Measurements from ENCODE around the gene SLC26A2.
"Not testable (repeated sequence)": the region's sequence is repeated elsewhere in the genome, so short reads cannot be mapped to it uniquely, and the experiment has no call there.

Gene SLC26A2

DNA sequence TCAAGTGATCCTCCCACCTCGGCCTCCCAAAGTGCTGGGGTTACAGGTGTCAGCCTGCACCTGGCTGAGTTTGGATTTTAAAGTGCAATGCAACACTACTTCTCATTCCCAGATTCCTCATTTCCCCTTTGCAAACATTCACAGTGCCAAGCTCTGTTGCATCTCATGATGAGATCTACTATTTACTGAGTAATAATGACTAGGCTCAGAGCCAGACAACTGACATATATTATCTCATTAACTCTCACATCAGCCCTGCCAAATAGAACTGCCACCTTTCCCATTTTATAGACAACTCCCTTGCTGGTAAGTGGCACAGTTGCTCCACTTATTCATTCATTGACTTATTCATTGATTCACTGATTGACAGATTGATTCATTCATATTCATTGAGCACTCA lies 22.9 kb upstream of the SLC26A2 start:
- DNase-seq = no peak

DNA sequence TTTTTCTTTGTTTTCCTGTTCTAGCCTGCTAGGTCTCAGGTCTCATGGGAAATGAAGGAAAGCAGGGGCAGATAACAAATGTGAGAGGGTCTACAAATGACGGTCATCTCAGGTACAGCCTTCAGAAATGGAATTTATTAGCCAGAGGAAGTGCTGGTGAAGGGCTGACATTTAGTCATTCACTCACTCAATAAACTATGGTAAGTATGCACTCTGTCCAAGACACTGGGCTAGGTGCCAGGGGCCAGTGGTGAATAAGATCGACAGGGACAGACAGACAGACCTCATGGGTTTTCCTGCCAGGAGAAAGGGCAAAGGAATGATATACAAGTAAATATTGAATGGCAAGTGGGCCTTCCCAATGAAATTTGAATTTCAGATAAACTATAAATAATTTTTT lies 22.3 kb upstream of the SLC26A2 start:
- no peak for DNase-seq

DNA sequence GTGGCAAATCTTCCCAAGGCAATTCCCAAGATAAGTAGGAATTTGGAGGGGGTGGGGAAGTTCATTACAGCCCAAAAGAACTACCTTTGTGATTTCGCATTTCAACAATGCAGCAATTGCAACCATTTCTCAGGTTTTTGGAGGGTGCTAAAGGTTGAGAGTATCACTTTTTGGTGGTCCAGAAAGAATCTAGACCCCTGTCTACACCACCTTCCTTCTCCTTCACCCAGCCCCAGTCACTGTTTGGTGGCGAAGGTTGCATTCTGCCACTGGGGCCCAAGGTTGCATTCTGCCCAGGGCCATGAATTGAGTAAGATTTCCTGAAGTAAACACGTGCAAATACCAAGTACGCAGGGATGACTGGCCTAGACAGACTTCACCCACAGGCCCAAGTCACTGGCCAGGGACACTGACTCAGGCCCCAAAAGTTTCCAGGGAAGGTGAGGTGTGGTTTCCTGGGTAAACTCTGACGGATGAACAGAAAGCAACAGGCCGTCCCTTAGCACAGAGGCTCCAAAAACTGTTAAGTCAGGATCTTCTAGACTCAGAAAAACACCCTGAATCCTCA lies 21.7 kb upstream of the SLC26A2 start:
- no peak for DNase-seq

DNA sequence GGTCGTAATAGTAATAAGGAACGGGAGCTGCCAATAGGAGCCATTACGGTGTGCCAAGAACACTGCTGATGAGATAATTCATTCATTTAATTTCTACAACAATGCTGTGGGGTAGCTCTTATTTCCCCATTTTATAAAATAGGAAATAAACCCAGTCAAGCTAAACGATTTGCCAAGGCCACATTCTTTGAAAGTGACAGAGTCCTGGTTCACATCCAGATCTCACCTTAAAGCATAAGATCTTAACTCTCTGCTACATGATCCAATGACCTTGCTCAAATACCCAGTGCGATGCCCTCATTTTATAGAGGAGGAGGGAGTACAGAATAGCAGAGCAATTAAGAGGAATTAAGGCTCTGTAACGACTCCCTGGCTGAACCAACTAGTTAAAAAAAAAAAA lies 21.0 kb upstream of the SLC26A2 start:
- no peak for DNase-seq

DNA sequence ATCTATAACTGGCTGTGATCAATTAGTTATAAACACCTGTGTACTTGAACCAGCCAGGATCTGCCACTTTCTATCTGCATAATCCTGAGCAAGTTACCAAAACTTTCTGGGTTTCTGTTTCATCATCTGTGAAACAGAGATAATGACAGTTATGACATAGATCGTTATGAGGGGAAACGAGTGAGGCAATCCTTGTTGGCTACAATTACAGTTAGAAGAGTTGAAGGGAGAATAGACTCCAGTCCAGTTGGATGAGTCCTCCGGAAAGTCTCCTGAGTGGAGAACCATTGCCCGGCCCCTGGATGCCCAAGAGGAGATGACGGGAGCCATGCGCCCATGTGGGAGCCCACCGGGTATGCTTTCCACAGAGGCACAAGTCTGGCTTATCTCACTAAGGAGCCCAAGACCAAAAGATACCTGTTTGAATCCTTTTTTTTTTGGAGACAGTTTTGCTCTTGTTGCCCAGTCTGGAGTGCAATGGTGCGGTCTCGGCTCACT lies 20.4 kb upstream of the SLC26A2 start:
- no peak for DNase-seq

DNA sequence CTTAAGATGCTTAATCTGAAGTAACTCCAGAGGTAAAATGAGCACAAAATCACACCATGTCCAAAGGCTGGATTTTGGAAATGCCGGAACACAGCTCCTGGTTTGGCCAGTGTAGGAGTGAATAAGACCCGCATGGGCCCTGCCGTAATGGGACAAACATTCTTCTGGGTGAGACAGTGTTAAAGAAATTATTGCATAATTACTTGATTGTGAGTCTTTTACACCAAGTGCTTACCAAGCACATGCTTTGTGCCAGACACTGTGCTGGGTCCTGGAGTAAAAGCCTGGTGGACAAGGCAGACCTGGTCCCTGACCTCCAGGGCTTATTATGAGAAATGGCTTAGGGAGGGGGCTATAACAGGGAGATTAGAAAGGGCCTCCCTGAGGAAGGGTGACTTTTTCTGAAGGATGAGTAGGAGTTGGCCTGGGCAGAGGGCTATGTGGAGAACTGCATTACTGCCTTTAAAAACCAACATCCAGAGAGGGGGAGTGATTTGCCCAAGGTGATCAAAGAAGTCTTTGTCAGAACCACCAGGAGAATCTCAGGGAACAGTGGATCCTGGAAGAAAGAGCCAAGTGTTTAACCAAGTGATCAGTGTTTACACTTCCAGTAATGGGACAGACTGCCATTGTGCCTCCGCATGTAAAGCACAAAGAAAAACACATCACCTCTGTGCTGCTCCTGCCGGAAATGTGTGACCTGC lies 19.5 kb upstream of the SLC26A2 start:
- no peak for DNase-seq

DNA sequence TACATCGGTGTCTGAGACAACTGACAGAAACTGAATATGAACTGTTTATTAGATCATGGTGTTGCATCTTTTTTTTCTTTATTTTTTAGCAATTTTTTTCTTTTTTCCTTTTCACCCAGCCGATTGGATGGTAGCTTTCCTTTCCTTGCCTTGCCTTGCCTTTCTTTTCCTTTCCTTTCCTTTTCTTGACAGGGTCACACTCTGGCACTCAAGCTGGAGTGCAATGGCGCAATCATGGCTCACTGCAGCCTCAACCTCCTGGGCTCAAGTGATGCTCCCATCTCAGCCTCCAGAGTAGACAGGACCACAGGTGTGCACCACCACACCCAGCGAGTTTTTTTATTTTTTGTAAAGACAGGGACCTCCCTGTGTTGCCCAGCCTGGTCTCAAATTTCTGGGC lies 18.8 kb upstream of the SLC26A2 start:
- DNase-seq = no peak

DNA sequence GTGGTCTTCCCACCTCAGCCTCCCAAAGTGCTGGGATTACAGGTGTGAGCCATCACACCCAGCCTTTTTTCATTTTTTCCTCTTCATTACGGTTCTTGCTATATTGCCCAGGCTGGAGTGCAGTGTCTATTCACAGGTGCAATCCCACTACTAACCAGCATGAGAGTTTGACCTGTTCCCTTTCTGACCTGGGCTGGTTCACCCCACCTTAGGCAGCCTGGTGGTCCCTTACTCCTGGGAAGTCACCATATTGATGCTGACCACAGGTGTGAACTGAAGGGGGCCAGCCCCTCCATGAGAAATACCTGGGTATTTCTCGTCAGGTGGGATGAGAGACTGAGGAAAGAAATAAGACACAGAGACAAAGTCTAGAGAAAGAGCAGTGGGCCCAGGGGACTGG lies 18.4 kb upstream of the SLC26A2 start:
- DNase-seq = no peak

DNA sequence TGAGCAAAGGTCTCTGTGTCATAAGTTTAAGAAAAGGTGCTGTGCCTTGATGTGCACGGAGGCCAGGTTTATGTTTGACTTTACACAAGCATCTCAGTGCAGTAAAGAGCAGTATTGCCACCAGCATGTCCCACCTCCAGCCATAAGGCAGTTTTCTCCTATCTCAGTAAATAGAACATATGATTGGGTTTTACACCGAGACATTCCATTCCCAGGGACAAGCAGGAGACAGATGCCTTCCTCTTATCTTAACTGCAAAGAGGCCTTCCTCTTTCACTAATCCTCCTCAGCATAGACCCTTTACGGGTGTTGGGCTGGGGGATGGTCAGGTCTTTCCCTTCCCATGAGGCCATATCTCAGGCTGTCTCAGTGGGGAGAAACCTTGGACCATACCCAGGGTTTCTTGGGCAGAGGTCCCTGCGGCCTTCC lies 17.8 kb upstream of the SLC26A2 start:
- not testable (repeated sequence) for DNase-seq

DNA sequence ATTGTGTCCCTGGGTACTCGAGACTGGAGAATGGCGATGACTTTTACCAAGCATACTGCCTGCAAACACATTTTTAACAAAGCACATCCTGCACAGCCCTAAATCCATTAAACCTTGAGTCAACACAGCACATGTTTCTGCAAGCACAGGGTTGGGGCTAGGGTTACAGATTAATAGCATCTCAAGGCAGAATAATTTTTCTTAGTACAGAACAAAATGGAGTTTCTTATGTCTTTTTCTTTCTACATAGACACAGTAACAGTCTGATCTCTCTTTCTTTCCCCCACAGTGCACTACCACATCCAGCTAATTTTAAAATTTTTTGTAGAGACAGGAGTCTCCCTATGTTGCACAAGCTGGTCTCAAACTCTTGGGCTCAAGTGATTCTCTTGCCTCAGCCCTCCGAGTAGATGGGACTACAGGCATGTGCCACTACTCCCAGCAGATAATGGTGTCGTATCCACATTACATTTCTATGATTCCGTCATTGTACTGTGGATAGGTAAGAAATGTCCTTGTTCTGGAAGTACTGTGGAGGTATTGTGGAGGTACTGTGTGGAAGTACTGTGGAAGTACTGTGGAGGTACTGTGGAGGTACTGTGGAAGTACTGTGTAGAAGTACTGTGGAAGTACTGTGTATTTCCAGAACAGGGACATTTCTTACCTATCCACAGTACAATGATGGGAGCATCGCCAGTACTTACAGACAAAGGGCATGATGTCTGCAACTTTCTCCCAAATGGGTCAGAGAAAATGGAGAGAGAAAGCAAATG lies 17.2 kb upstream of the SLC26A2 start:
- not testable (repeated sequence) for DNase-seq

DNA sequence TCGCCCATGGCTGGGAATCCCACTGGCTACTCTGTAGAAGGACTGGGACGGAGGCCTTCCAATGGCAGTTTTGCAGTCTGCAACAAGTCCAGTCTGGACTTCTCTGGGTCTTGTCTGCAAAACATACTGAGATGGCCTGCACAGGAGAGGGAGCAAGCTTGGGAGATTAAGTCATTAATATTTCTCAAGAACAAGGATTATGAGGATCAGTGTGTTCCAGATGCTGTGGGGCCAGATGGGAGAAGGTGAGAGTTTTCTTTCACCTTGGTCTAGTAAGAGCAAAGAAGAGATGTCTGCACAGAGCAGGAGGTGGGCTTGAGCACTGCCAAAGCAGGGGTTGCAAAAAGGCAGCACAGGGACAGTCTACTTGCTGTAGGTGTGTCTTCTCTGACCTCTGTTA lies 15.9 kb upstream of the SLC26A2 start, which contains the start of gene PDE6A:
PDE6A (minus strand) TSS at position 128 of the 400 bp plus-strand sequence; CDS start at position 8, 120 bp downstream.
- DNase-seq = no peak

DNA sequence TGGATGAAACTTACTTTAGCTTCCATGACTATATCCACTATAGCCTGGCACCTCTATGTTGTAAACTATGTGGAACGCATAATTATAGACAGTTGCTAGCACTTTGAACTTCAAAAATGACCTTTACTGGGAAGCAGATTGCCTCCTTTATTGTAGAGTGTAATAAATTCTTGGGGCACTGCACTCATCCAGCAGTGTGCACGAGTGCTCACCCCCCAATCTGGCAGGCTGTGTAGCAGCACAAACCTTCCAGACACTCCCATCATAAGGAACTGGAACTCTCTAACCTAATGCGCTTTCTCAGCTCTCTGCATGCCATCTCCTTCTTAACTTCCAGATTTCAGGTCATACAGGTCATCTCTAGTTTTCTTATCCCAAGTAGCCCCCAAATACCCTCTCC lies 14.4 kb upstream of the SLC26A2 start:
- no peak for DNase-seq

DNA sequence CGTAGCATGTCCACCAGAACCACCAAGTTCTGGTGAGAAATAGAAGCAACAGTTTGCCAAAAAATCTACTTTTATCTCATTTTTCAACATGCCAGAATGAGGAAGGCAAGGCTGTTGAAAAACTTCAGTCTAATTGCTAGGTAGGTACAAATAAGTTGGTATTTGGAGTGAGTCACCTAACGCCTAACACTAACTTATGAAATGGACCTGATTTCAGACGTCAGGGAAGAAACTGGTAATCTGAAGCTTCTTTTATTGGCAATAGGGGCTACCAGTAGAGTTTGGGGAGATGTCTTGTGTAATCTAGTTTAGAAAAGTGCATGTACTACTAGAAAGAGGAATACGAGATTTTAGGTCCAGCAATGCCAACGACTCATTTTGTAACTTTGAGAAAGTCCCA lies 11.6 kb upstream of the SLC26A2 start:
- no peak for DNase-seq

DNA sequence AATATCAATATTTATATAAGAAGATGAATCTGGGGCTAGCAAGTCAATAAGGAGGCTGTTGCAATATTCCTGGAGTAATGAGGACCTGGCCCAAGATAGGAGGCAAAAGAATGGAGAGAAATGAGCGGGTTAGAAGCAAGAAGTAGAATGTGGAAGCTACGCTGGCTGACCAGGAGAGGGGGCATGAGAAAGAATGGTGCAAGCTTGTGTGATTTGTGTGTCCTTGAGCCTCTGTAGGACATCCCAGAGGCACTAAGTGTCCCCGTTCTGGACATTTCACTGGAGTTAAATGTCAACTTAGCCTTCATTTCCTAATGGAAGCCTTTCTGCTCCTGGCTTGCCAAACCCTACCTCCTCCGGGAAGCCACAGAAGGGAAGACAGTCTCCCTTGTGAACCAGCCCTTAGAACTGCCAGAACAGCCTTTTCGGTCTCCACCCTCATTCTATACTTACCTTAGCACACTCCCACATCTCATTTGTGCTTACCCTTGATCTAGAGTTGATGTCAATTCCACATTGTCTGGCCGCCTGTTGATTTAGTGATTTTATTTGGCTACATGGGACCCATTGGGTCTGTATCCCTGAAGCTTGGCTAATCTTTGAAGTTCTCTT lies 9.3 kb upstream of the SLC26A2 start:
- no peak for DNase-seq

DNA sequence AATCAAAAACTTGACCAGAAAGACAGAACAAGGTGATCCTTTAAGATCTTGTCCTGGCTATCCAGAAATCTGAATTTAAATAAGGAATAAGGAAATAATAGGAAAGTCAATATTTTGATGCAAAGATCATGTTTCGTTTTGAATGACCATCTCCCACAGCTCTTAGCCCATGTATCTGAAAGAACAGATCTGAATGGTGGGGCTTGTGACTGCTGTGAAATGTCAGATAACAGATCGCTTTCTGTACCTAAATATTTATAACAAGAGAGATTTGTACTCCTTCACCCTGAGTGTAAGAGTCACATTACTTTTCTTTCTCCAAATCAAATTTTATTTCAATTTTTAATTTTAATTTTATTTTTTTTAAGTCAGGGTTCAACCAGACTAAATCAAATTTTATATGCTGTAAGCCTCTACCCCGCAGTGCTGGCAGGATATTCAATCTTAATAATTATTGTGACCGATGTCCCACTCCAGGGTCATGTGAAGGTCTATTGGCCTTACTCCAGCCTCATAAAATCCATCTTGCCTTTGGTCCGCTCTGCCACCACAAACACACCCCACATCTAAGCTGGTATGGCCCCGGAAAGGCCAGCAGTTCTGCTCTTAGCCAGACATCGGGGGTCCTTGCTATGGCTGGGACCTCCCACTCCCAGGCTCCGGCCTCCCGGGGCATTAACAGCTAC lies 7.0 kb upstream of the SLC26A2 start:
- no peak for DNase-seq

DNA sequence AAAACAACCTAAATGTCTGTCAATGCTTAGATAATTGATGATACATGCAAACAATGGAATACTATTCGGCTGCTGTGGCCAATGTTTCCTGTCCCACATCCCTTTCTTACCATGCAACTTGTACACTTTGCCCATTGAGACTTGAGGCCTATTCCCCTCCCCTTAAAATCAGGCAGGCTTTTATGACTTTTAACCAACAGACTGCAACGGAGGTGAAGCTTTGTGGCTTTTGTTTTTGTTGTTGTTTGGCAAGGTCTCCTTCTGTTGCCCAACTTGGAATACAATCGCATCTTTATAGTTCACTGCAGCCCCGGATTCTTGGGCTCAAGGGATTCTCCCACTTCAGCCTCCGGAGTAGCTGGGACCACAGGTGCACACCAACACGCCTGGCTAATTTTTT lies 5.8 kb upstream of the SLC26A2 start:
- DNase-seq = no peak

DNA sequence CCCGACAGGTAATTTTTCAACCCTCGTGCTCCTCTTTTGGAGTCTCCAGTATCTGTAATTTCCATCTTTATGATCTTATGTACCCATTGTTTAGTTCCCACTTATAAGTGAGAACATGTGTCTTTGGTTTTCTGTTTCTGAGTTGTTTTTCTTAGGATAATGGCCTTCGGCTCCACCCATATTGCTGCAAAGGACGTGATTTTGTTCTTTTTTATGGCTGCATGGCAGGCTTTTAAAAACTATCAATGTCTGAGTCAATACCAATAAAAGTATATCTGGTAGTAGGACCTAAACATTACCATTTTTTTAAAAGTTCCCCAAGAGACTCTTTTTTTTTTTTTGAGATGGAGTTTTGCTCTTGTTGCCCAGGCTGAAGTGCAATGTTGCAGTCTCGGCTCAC lies 3.9 kb upstream of the SLC26A2 start:
- DNase-seq = no peak

DNA sequence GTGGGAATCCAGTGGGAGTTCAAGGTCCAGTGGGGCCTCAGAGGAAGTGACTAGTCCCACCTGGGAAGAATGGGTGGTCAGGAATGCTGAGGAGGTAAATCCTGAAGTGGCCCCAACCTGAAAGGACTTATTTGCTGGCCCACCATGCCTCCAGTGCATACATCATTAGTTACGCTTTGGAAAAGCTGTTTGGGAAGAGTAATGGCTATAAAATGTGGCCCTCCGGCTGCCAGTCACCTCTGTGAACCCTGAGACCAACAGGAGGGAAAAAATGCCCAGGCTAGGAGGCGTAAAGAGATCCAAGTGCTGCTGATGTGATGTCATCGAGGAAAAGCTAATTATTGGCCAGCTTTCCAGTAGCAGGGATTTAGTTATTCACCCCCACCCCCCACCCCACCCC lies 2.7 kb upstream of the SLC26A2 start:
- no peak for DNase-seq

DNA sequence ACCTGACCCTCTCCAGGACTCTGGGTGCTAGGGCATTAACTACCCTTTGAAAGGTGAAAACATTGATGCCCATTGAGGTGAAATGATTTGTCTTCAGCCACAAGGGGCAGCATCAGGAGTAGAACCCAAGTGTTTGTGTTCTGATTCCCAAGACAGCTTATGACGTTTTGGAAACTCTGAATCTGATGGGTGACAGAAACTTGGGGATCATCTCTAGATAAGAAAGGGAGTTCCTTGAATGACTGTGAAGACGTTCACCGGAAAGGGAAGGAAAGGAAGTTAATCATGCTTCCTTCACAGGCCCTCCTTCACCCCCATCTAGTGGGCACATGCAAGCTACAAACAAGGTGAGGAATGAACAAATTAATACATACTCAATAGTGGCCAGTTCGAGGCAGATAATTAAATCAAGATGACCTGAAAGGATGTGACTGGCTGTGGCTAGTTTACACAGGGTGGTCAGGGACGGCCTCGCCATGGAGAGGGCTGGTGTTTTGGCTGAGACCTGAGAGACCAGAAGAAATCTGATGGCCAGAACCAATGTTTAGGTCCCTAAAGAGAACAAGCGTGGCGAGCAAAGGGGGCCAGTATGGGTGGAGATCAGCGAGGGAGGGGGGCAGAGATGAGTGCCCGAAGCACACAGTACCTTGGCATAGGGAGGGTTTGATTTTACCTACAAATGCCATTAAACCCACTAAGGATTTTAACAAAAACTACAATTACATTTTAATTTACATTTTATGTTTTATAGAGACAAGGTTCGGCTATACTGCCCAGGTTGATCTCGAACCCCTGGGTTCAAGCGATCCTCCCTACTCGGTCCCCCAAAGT lies 937 bp upstream of the SLC26A2 start:
- peak; percentile 0 for DNase-seq

DNA sequence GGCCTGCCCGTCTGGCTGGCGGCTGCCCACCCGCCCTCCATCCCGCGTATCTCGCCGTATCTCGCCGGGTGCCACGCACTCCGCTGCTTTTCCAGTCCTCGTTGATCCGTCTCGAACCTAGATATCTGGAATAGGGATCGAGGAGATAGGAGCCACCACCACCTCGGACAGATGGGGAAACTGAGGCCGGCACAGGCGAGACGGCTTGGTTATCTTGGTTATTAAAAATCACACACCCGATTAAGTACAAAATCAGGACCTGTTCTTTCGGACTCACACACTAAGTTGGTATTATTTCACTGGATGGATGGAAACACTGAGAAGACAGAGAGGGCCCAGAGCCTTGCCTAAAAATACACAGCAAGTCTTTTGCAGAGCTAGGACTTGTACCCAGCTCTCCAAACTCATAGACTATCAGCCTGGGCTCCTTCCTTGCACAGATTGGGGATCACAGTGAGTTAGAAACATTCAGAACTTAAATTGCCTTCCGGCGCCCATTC lies 678 bp downstream of the SLC26A2 start:
- DNase-seq = no peak

DNA sequence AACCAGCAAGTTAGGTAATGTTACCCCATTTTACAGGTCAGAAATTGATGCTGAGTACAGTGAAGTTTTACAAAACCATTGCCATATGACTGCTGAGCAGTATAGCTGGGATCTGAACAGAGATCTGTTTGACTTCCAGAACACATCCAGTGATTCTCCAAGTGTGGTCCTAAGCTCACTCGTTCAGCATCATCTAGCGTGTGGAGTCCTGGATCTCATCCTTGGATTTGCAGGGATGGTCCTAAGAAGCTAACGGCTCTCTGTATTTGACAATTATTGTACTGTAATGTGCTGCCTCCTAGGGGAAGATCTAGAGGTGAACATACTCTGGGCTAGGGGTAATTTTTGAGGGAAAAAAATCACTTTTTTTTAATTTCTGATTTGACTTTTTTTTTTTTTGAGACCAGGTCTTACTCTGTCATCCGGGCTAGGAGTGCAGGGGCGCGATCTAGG lies 1.4 kb downstream of the SLC26A2 start:
- DNase-seq = no peak
